CD4-positive, alpha-beta T cell treated with Interleukin-17A for 4 hours (primary cell): ENCODE measurements around the gene C22orf31.

ENCODE experiments used
- DNase-seq: peaks from one replicate; pipeline ENCODE4 v3.0.0-alpha.2; 2020; ENCODE audit warnings: mixed read lengths

C22orf31 gene

DNA sequence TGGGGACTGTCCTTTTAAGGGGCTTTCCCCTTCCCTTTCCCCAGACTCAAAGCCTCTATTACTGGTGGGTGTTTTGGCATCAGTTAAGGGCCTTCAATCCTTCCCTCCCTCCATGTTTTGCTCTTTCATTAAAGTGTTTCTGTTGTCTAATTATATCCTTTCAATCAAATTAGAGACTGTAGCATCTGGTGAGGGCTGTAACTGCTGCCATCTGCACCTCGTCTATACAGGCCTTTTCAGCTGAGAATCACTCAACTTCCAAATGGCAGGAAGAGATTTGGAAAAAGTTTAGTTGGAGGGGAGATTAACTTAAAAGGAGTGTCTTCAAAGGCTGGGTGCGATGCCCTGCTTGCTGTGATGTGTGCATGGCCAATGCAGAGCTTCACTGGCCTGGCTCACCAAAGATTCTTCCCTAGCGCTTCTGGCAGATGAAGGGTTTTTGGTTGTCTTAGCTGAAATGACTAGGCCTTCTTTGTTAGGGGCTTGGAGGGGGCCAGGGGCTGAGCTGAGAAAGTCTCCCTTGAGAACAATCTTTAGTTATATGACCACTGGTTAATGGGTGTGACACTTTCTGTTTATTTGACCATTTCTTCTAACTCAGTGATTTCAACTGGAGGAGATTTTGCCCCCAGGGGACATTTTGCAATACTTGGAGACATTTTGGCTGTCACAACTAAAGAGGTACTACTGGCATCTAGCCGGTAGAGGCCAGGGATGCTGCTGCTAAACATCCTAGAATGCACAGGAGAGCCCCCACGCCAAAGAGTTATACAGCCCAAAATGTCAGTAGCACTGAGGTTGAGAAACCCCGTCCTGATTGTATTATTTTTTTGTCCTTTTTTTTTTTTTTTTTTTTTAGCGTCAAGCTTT, 18.7 kb upstream of the C22orf31 start:
- DNase-seq = no peak

DNA sequence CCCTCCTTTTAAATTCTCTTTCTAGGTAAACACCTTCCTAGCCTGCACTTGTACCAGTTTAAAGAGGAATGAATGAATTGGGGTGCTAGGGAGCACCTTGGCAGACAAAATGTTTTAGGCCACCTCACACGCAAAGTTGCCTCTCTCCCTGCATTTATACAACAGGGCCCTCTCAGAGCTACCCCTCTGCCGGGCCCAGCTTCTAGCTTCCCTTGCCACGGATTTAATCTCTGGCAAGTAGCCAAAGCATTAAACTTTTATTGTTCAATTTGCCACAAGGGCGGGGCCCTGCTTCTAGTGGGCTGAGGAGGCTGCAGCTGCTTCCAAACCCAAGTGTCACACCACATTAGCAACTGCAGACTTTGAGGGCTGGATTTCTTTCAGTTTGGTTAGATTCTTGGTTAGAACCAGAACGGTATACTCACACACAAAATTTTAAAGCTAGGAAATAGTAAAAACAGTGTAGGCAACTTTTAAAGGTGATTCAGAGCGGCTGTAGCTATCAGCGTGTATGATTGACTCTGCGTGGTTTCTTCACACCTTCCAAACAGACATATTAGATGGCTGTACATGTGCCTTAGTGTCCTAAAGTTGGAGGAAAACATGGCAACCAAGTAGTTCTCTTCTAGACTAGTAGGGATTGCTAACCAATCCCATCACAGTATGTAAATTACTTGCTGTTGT, 17.7 kb upstream of the C22orf31 start:
- no peak for DNase-seq

DNA sequence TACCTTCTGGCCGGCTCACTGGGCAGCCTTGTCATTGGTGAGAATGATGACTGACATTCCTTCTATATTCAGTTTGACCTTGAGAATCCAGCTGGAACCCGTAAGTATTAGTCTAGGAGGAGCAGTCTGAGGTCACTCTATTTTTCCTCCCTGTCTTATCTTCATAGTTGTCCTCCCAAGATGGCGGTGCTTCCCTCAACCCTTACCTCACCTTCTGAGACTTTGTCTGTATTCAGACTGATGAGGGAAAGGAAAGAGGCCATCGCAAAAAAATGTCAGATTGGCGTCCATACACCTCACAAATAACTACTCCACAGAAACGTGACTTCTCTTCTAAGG, 17.2 kb upstream of the C22orf31 start:
- DNase-seq = no peak

DNA sequence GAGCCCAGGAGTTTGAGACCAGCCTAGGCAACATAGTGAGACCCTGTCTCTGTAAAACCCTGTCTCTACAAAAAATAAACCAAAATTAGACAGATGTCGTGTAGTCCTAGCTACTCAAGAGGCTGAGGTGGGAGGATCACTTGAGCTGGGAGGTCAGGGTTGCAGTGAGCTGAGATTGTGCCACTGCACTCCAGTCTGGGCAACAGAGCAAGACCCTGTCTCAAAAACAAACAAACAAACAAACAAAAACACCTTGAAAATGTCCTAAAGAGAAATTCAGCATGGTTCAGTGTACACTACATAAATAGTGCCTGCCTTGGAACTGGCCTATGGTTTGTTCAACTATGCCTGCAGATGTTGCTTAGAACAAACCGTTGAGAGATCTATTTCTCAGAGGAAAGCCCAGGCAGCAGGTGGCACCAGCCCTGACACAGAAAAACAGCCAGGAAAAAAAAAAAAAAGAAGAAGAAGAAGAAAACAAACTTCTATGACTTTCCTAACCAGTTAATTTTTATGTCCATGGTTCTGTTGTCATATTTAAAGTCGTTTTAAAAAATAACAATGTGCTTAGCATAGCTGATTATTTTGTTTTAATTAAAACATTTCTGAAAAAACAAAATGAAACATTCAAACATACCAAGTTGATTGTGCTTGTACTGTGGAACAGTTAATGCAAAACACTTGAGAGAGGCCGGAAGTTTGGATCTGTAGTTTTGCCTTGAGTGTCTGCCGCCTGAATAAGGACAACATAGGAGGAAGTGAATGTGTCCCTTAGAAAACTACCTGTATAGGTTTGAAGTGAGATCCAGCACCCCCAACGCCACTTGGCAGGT, 16.6 kb upstream of the C22orf31 start:
- no peak for DNase-seq

DNA sequence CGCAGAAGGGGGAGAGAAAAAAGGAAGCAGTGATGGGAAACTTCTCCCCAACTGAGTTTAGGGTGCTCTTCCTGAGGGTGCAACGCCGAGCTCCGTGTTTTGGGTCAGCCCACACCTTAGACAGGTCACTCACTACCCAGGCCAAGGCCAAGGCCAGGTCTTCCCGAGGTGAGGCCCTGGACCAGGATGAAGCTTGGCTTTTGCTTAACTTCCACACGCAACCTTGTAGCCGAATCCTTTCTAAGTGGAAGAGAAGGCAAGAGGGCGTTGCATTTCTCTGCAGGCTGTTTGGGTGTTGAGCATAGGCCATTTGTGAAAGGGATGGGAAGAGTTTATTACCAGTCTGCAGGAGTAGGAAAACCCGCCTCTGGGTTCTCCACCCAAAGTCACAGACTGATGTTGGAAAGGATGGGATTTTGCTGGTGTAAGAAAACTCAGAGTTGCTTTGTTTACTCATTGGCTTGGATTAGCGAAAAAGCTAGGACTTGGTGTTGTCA, 12.7 kb upstream of the C22orf31 start:
- no peak for DNase-seq

DNA sequence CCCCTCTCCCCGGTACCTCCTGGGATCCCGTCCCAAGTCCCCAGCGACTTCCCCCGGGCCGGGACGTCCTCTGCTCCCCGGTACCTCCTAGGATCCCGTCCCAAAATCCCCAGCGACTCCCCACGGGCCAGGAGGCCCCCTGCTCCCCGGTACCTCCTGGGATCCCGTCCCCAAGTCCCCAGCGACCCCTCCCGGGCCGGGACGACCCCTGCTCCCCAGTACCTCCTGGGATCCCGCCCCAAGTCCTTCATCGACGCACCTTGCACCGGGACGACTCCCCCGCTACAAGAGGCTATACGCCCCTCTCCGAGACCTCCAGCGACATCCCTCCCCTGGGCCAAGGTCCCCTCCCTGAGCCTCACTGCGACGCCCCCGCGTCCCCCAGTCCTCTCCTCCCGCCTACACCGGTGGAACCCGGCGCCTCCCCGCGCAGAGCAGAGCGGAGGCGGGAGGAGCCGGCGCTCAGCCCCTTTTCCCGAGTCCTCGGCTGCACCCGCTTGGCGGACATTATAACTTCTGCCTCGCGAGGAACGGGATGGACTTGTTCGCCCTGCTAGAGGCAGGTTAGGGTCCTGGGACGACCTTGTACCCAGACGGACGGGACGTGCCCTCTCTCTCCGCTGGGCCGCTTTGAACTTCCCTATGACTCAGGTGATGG, 12.1 kb upstream of the C22orf31 start:
- DNase-seq = peak; percentile 32

DNA sequence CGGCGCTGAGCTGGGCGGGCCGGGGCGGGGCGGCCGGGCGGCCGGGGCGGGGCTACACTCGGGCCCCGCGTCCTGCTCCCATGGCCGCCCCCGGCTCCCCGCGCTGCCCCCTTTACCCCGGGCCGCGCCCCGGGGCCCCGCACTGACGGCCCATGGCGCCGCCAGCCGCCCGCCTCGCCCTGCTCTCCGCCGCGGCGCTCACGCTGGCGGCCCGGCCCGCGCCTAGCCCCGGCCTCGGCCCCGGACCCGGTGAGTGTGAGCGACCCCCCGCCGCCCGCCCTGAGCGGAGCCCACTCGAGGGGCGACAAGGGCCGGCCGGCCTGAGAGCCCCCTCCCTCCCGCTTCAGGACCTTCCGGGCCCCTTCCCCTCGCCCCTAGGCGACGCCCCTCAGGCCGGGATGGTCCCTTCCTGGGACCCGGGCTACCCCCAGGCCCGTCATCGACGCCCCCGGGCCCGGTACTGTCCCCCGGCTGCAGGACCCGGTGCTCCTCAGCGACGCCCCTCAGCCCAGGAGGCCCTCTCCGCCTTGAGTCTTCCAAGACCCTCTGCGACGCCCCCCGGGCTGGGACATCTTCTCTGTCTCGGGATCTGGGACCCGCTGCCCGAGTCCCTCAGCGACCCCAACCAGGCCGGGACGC, 11.5 kb upstream of the C22orf31 start, which contains the start of gene KREMEN1:
KREMEN1 (plus strand) TSS at position 57 of the 639 bp plus-strand sequence; CDS start at position 153, 96 bp downstream.
- DNase-seq = no peak

DNA sequence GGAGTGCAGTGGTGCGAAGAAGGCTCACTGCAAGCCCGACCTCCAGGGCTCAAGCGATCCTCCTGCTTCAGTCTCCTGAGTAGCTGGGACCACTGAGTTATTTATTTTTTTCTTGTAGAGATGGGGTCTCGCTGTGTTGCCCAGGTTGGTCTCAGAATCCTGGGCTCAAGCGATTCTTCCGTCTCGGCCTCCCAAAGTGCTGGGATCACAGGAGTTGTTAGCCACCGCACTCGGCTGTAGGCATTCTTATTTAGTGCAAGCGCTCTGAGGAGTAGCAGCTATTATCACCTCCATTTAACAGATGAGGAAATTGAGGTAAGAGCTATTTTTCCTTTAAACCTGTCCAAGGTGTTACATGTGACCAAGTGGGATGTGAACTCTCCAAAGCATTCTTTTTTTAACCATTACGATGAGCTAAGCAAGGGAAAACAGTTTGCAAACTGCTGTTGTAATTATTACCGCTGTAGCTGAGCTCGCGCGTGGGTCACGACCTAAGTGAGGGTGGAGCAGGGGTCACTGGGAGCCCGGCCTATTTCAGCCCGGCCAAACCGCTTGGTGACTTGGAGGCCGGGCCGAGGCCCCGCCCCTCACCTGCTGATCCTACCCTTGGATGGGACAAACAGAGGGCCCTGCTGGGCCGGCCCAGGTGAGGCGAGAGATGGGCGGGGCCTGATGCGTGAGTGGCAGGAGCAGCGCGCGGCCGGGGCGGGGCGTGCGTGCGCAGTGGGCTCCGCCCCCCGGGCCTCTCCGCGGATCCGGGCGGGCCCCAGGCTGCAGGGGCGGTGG, 10.8 kb upstream of the C22orf31 start:
- peak; percentile 91 for DNase-seq

DNA sequence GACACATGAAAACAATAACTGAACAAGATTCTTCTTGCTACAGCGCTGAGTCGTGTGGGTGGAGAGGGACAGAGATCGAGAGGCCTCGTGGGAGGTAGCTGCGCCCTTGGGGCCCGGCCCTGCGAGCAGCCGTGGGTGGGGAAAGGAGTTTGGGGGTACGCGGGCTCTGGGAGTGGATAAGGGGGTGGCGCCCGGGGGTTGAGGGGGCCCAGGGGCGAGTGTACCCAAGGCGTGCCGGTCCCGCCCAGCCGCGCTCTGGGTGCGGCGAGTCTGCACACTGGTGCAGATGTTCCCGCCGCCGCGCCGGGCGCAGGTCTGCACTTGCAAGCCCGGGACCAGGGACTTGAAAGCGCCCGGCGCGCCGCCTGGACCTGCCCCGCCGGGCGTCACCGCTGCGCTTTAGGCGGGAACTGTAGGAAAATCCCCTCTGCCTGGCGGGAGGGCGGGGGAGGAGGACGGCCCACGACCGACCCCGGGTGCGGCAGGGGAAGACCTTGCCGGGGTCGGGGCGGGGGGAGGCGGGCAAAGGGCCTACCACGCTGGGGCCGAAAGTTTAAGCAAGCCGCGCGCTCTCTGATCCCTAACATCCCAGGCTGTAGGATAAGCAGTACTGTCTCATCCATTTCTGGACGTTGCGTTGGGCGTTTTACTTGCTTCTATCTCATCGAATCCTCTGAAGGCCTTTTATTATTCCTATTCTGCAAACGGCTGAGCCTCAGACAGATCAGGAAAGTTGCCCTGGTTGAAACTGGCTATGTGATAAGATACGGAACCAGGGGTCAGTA, 9.8 kb upstream of the C22orf31 start:
- DNase-seq = peak; percentile 50

DNA sequence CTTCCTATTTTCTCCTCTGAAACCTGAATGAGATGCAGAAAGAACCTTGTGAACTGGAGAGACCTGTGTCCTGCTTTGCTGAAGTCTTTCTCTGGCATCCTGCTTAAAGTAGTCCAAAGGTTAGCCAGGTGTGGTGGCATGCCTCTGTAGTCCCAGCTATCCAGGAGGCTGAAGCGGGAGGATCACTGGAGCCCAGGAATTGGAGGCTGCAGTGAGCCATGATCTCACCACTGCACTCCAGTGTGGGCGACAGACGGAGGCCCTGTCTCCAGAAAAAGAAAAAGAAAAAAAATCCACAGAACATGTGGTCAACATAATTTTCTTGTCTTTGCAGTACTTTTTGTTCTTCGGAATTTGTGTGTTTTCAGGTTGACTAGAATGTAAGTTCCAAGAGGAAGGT, 8.9 kb upstream of the C22orf31 start:
- DNase-seq = no peak

DNA sequence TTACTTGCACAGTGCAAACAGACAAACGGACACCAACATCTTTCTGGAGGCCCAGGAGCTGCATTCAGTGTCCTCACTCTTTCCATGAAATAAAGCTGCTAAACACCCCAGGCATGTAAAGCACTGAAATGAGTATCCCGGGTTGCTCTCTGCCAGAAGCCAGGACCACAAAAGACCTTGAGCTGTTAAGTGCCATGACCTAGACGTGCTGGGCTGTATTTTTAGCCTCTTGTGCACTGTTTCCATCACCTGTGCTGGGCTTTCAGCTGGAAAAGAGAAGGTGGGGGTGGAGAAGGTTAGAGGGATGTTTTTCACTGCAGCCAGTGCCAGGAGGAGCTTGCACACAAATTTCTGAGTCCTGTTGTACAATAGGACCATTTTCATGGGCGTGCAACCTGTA, 7.8 kb upstream of the C22orf31 start:
- DNase-seq = no peak

DNA sequence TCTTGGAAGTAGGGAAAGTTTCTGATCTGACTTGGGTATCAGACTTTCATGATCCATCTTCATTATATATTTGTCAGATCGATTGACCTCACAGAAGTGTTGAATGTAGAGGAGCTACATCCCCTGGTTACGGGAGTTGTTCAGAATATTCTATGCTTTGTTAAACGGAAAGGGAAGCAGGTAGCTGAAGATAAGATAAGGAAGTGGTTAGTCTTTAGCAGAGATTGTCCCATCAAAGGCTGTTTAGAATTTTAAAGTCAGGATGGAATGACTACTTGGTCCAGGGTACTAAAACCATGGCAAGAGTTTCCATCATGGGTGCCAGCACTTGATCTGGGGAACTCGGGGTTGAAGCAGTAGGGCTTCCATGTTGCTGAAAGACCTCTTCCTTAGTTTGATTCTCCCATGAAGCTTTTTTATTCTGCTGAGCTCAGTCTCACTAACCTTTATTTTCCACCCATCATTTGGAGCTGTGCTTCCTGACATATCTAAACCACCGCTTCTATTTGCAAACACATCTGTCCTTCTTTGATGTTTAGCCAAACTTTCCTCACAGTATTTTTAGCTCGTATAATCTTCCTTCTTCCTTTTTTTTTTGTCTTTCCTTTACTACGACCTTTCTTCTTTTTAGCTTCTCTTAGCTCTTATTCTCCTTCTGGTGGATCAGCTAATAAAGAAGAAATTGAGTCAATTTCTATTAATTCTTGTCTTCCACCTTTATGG, 4.0 kb upstream of the C22orf31 start:
- no peak for DNase-seq

DNA sequence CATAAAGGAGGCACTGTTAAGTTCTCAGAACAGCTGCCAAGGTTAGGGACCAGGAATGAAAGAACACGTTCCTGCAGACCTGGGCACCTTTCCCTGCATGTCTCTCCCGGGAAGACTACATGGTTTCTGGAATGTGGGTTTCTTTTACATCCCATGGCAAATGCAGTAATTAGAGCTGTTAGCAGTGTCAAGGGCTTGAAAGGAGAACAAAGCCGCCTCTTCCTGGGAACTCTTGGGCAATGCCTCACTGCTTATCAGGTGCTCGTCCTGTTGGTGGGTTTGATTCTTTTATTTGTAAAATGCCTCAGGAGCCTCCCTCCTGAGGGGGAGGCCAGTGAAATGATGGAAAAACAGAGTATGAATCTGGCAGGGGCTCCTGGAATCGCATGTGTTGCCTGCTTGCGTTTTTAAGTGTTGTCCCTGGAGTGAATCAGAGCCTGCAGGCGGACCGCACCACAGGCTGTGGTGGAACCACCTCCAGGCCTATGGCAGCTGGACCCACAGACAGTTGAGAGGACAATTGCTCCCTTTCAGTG, 723 bp upstream of the C22orf31 start:
- DNase-seq = no peak

DNA sequence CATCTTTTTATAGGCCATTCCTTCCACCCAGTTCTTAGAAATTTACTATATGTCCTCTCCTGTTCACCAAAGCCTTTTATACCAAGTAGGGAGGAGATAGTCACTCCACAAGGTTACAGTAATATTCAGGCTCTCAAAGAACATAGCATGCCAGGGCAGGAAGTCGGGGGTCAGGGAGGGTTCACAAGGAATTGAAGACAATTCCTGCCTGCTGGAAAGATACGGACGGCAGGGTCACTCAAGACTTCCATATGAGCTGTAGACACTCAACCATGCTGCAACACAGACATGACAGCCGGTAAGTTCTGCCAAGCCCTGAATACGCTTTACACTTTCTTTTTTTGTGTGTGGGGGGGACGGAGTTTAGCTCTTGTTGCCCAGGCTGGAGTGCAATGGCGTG, 700 bp downstream of the C22orf31 start:
- no peak for DNase-seq

DNA sequence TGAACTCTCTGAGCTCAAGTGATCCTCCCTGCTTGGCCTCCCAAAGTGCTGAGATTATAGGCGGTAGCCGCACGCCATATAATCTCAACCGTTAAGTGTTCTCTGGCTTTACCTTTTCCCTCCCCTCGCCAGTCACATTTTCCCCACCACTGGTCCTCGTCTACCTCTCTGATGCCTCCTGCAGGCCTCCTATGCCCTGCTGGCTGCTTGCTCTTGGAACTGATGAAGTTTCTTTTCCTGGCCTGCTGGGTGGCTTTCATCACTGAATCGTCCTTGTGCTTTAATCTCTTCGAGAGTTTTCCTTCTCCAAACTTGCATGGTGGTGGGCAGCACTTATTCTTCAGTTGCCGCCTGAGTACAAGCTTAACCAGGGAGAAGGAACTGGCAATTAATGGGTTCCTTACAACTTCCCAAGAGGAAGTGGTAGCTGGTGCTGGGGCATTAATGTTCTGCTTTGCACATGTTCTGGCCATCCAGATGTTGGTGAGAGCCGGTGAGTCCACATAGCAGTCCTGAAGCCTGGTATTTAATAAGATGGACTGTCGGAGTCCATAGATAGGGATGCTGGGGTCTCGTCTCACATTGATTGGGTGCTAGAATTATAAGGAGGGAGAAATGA, 1.3 kb downstream of the C22orf31 start:
- no peak for DNase-seq

DNA sequence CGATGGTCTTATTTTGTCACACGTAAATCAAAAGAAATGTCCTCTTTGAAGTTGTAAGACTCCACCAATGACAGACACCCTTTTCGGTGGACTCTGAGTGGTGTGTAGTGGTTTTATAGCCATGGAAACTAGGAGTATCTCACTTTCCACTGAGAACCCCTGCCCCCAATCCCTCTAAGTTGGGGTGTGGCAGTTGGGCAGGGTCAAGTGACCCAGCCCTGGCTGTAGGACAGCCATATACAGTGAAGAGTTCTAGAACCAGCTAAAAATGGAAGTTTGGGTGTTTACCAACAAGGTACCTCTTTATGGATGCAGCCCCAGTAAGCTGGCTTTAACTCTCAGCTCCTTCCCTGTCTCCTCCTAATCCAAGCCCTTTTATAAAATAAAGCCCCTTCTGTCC, 5.2 kb downstream of the C22orf31 start:
- DNase-seq = no peak

DNA sequence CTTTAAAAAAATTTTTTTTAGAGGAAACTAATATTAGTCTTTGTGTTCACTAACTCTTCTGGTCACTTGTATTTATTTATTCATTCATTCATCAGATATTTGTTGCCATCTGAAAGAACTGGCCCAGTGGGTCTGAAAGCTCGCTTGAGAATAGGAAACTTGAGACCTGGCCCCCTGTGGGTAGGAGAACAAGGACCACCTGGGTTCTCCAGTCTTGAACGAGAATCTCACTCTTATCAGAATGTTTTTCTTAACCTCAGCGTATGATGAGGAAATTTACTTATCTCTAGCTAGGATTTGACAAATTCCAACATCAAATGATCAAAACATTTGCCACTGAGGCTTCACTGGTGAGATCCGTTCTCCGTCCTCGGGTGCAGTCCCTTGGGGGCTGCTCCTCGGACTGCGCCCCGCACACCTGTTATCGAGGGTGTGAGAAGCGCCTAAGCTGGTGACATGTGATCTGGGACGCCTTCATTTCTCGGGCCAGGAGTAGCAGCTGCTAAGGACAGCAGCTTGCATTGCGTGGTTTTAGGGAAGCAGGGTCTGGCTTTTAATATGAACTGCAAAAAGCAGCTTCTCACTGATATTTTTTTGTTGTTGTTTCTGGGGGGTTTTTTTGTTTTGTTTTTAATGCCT, 6.3 kb downstream of the C22orf31 start:
- no peak for DNase-seq

DNA sequence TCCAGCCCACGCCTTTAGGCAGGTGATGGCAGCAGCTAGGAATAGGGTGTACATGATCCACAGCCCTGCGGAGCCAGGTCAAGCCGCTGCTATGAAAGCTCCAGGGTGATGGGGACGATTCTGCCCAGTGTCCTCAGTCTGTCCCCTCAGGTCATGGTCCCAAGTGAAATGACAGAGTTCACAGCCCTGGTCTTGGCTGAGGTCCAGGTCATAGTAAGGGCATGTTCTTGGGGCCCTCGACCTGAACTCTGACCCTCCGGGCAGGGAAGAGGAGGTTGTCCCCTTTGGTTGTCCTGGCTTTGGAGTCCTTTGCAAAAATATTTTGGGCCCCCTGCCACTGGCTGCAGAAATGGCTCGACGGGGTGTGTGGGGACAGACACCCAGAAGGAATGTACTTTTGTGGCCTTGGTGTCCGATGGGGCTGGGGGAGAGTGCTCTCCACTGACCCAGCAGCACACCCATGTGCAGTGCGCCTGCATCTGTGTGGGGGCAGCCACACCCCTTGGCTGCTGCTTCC, 7.3 kb downstream of the C22orf31 start:
- DNase-seq = no peak
